Measurements from ENCODE around the gene NXPH4.

The NXPH4 gene

DNA sequence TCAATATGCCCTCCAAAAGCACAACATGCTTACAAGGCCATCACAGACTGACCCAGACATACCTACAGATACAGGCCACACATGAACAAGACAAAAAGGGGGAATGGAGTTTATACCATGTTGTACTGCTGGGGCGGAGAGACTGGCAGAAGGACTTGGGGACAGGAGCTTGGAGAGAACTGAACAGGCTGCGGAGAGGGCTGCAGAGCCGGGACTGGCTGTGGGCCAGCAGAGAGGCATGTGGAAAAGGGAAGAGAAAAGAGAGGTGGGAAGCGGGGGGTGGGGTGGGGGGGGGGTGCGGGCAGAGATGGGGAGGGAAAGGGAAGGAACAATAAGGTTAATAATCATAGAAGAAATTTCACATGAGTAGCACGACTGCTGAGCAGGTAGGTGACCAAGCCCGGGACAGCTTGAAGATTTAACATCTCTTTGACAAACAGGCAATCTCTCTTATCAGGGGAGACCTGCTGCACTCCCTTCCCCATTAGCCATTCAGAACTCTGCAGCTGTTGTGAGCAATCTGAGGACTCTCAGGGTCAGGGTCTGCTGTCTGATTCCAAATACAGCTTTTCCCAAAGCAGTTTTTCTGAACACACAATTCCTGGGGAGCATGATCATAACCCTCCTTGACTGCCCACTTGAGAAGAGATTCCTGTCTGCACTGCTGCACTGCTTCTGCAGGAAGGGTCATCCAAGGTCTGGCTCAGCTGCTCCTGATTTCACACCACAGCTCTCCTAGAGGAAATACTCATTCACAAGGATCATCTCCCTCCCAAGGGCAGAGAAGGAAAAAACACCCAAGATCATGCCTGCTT is 56.0 kb downstream of the NXPH4 start:
- Histone ChIP-seq H3K4me3 (ENCODE audit: low read depth, low read length) (no peak overlapping the region), H3K4me1 (no peaks in the 10 kb centered on the region), H3K27me3 (ENCODE audit: control insufficient read depth, insufficient read depth, low read length) (no peaks in the 10 kb centered on the region), H3K79me2 (no peaks in the 10 kb centered on the region), H3K36me3 (ENCODE audit: control insufficient read depth, insufficient read depth, low read length) (no peaks in the 10 kb centered on the region), H3K4me2 (ENCODE audit: low read length) (no peak overlapping the region), H3K27ac (no peak overlapping the region), H3K9me3 (ENCODE audit: control insufficient read depth, low read length) (no peaks in the 10 kb centered on the region), H2AFZ (no peak overlapping the region), H3K9ac (no peak overlapping the region)
- TF ChIP-seq, protein P1, sequence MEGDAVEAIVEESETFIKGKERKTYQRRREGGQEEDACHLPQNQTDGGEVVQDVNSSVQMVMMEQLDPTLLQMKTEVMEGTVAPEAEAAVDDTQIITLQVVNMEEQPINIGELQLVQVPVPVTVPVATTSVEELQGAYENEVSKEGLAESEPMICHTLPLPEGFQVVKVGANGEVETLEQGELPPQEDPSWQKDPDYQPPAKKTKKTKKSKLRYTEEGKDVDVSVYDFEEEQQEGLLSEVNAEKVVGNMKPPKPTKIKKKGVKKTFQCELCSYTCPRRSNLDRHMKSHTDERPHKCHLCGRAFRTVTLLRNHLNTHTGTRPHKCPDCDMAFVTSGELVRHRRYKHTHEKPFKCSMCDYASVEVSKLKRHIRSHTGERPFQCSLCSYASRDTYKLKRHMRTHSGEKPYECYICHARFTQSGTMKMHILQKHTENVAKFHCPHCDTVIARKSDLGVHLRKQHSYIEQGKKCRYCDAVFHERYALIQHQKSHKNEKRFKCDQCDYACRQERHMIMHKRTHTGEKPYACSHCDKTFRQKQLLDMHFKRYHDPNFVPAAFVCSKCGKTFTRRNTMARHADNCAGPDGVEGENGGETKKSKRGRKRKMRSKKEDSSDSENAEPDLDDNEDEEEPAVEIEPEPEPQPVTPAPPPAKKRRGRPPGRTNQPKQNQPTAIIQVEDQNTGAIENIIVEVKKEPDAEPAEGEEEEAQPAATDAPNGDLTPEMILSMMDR (IDR thresholded peaks at IDR 0.05): no peak

DNA sequence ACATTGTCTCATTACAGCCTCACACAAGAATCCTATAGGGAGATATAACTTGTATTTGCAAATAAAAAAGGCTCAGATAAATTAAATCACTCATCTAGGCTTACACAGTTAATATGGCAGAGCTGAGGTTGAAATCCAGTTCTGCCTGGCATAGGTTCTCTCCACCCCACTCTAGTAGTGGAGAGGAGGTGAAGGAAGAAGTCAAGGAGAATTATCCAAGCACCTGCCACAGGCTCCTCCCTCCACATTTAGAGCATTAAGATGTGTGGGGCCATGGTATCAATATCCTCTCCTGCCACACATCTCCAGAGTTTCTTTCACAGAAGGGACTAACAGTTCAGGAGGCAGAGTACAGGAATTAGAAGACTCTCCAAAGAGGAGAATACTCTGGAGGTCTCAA is 56.9 kb downstream of the NXPH4 start:
- TF ChIP-seq, protein P1 (IDR thresholded peaks at IDR 0.05): no peak
- Histone ChIP-seq H3K4me1 (no peaks in the 10 kb centered on the region), H3K36me3 (ENCODE audit: control insufficient read depth, insufficient read depth, low read length) (no peaks in the 10 kb centered on the region), H3K27me3 (ENCODE audit: control insufficient read depth, insufficient read depth, low read length) (no peaks in the 10 kb centered on the region), H3K79me2 (no peaks in the 10 kb centered on the region), H2AFZ (no peak overlapping the region), H3K27ac (no peak overlapping the region), H3K9ac (no peak overlapping the region), H3K4me2 (ENCODE audit: low read length) (no peak overlapping the region), H3K4me3 (ENCODE audit: low read depth, low read length) (no peak overlapping the region), H3K9me3 (ENCODE audit: control insufficient read depth, low read length) (no peaks in the 10 kb centered on the region)

All from parathyroid adenoma (tissue), 2 donors.